NCI-H1048 (cell line): ENCODE results near the gene SNAPC2.

Experiments used
- DNase-seq: peaks from one replicate; lab custom pipeline; 2025; lab: John Stamatoyannopoulos, UW

Gene SNAPC2

GRCh38 chr19:7968796-7969554 is 48.8 kb downstream of the SNAPC2 start:
- no peak for DNase-seq

- no peak for DNase-seq
These were observed 49.4 kb downstream of the SNAPC2 start for GRCh38 chr19:7969555-7969939.

- no peak for DNase-seq
These were observed 50.7 kb downstream of the SNAPC2 start for GRCh38 chr19:7970716-7971448.

- no peak for DNase-seq
These were observed 51.7 kb downstream of the SNAPC2 start for GRCh38 chr19:7971553-7972520.
